CD4-positive, alpha-beta T cell (primary cell): ENCODE results near the gene FBLN5. TPM values are rescaled to one million over a fixed set of nuclear protein-coding genes. Genes with fewer than 3 reads are reported as not detected.

Experiments
- ATAC-seq: fragments of 200-7000 bp; cut with Tn5 transposase; one replicate; pipeline ENCODE4 v1.10.0; 2022; ENCODE audit warnings: mild to moderate bottlenecking; ENCODE audit not compliant: poor library complexity
- CTCF ChIA-PET: fragments of 350-600 bp; sonication (Branson Sonifier 250); formaldehyde crosslinking; loops from one replicate; lab custom pipeline; 2021; ENCODE audit warnings: antibody characterized with exemption, inconsistent platforms; lab: Charles Lee
- POLR2A ChIA-PET: fragments of 350-600 bp; sonication (Branson Sonifier 250); formaldehyde crosslinking; loops from one replicate; lab custom pipeline; 2021; ENCODE audit warnings: antibody characterized with exemption, inconsistent platforms; lab: Charles Lee
- DNase-seq, 14 experiments: peaks; one replicate each; pipeline ENCODE4 v3.0.0-alpha.2; 2013 to 2020; ENCODE audit warnings: mixed read lengths in 2 of 14
- H3K27ac ChIP-seq, 2 donors: one replicate each; pipeline versions ENCODE4 v1.5.1 to v1.7.0; 2013; ENCODE audit warnings: low read length in 2 of 2, low read depth in 1 of 2, mild to moderate bottlenecking in 1 of 2
- H3K27me3 ChIP-seq, 2 experiments: 1 replicate in 1 of 2; 2 replicates in 1 of 2; pipeline versions ENCODE4 v1.6.1 to v1.7.0; 2013; ENCODE audit warnings: low read length in 2 of 2, control low read depth in 1 of 2, mild to moderate bottlenecking in 1 of 2, moderate library complexity in 1 of 2; ENCODE audit not compliant: insufficient read depth in 2 of 2, control insufficient read depth in 1 of 2
- H3K36me3 ChIP-seq: one replicate; pipeline ENCODE4 v1.6.1; 2013; ENCODE audit warnings: low read length, control low read depth; ENCODE audit not compliant: insufficient read depth
- H3K4me1 ChIP-seq: one replicate; pipeline ENCODE4 v1.6.1; 2013; ENCODE audit warnings: low read length, control low read depth; ENCODE audit not compliant: insufficient read depth
- H3K4me3 ChIP-seq: one replicate; pipeline ENCODE4 v1.5.1; 2013; ENCODE audit warnings: mild to moderate bottlenecking, low read length, moderate library complexity
- H3K9me3 ChIP-seq, 2 experiments: 1 replicate in 1 of 2; 2 replicates in 1 of 2; pipeline versions ENCODE4 v1.6.1 to v1.7.0; 2013; ENCODE audit warnings: low read length in 2 of 2, mild to moderate bottlenecking in 2 of 2, control low read depth in 1 of 2, moderate library complexity in 1 of 2; ENCODE audit not compliant: control insufficient read depth in 1 of 2, insufficient read depth in 1 of 2
- H3K27ac Mint-ChIP-seq: one replicate; pipeline ENCODE4 v1.8.0; 2020; ENCODE audit warnings: mixed read lengths
- H3K27me3 Mint-ChIP-seq: one replicate; pipeline ENCODE4 v1.8.0; 2021; ENCODE audit warnings: mixed read lengths
- H3K36me3 Mint-ChIP-seq: one replicate; pipeline ENCODE4 v1.8.0; 2021; ENCODE audit warnings: low read depth, mixed read lengths
- H3K4me1 Mint-ChIP-seq: one replicate; pipeline ENCODE4 v1.8.0; 2021; ENCODE audit warnings: low read depth, mixed read lengths
- H3K4me3 Mint-ChIP-seq: one replicate; pipeline ENCODE4 v1.8.0; 2020; ENCODE audit warnings: mild to moderate bottlenecking, mixed read lengths
- H3K9me3 Mint-ChIP-seq: one replicate; pipeline ENCODE4 v1.8.0; 2020; ENCODE audit warnings: mixed read lengths
- intact Hi-C, 2 experiments: fragments of 100-400 bp; cut with DNase I in 1 of 2; cut with micrococcal nuclease in 1 of 2; formaldehyde crosslinking; loops; one replicate each; pipeline versions ENCODE4 v1.15.1 to v1.9.0; 2023 to 2025; cut with DNase I, micrococcal nuclease
- total RNA-seq, 174 experiments: library from RNA in 2 of 174; stranded (reverse) in 2 of 174; gene quantifications; one replicate each; pipeline ENCODE4 v1.2.3 and lab custom pipeline; 2021 to 2026
- TF ChIP-seq, protein P1 (sequence below): fragments of 200-600 bp; IDR thresholded peaks from one replicate; pipeline ENCODE4 v1.8.0; 2022; ENCODE audit warnings: antibody characterized with exemption, mild to moderate bottlenecking

FBLN5 gene
- total RNA-seq, 2 experiments from 2014 or later: 1.2 to 1.5 TPM

- no peak overlapping the region for H3K27ac Mint-ChIP-seq
- H3K9me3 Mint-ChIP-seq: no peaks in the 10 kb centered on the region
- ATAC-seq: no peak
- Histone ChIP-seq H3K4me1 (peaks cover 23% of the 10 kb centered on the region), H3K9me3 (no peaks in the 10 kb centered on the region), H3K4me3 (no peak overlapping the region), H3K27me3 (no peaks in the 10 kb centered on the region), H3K27ac (no peak overlapping the region), H3K36me3 (no peaks in the 10 kb centered on the region)
- CTCF ChIA-PET: interaction anchor here (1.3 kb wide), 1 partner anchor 18 kb away, joined by 3 read pairs; no protein-coding TSS in a partner anchor
- DNase-seq: no peak
- no peaks in the 10 kb centered on the region for H3K27me3 Mint-ChIP-seq
- POLR2A ChIA-PET: interaction anchor here (1.0 to 2.9 kb wide), 4 partner anchors 14 to 30 kb away, joined by 4 to 13 read pairs (median 4); partner anchors contain the start of gene TC2N
- peaks cover 30% of the 10 kb centered on the region for H3K4me1 Mint-ChIP-seq
- TF ChIP-seq, protein P1, sequence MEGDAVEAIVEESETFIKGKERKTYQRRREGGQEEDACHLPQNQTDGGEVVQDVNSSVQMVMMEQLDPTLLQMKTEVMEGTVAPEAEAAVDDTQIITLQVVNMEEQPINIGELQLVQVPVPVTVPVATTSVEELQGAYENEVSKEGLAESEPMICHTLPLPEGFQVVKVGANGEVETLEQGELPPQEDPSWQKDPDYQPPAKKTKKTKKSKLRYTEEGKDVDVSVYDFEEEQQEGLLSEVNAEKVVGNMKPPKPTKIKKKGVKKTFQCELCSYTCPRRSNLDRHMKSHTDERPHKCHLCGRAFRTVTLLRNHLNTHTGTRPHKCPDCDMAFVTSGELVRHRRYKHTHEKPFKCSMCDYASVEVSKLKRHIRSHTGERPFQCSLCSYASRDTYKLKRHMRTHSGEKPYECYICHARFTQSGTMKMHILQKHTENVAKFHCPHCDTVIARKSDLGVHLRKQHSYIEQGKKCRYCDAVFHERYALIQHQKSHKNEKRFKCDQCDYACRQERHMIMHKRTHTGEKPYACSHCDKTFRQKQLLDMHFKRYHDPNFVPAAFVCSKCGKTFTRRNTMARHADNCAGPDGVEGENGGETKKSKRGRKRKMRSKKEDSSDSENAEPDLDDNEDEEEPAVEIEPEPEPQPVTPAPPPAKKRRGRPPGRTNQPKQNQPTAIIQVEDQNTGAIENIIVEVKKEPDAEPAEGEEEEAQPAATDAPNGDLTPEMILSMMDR: no peak
- H3K4me3 Mint-ChIP-seq: no peak overlapping the region
- H3K36me3 Mint-ChIP-seq: no peaks in the 10 kb centered on the region
- intact Hi-C loops: no loop called here
Observed at GRCh38 chr14:91897106-91897701, 50.3 kb downstream of the FBLN5 start.

DNA sequence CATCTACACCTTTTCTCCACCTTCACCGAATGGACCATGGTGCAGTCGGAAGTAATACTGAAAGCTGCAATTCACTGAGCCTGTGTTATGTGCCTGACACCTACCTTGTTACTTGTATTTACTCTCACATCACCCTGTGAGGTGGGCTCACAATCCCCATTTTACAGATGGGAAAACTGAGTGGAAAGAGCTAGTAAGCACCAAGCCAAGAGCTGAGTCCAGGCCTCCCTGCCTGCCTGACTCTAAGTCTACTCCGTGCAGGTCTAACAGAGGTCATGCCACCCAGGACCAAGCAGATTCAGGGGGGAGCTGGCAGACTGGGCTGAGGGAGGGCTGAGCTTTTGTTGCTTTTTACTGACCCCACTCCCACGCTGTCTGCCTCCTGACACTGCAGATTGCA is 51.1 kb downstream of the FBLN5 start:
- intact Hi-C loops: no loop called here
- POLR2A ChIA-PET: interaction anchor here (1.0 to 2.9 kb wide), 4 partner anchors 15 to 30 kb away, joined by 4 to 13 read pairs (median 4); partner anchors contain the start of gene TC2N
- no peaks in the 10 kb centered on the region for H3K9me3 Mint-ChIP-seq
- H3K4me3 ChIP-seq: no peak overlapping the region
- CTCF ChIA-PET: interaction anchor here (1.3 kb wide), 1 partner anchor 17 kb away, joined by 3 read pairs; no protein-coding TSS in a partner anchor
- H3K27ac ChIP-seq: no peak overlapping the region
- no peak overlapping the region for H3K4me3 Mint-ChIP-seq
- no peaks in the 10 kb centered on the region for H3K36me3 ChIP-seq
- no peaks in the 10 kb centered on the region for H3K27me3 Mint-ChIP-seq
- H3K36me3 Mint-ChIP-seq: no peaks in the 10 kb centered on the region
- H3K9me3 ChIP-seq: no peaks in the 10 kb centered on the region
- no peaks in the 10 kb centered on the region for H3K27me3 ChIP-seq
- DNase-seq: no peak
- no peak overlapping the region for H3K27ac Mint-ChIP-seq
- no peak for ATAC-seq
- TF ChIP-seq, protein P1: no peak
- H3K4me1 ChIP-seq: peaks cover 30% of the 10 kb centered on the region
- peaks cover 38% of the 10 kb centered on the region for H3K4me1 Mint-ChIP-seq

DNA sequence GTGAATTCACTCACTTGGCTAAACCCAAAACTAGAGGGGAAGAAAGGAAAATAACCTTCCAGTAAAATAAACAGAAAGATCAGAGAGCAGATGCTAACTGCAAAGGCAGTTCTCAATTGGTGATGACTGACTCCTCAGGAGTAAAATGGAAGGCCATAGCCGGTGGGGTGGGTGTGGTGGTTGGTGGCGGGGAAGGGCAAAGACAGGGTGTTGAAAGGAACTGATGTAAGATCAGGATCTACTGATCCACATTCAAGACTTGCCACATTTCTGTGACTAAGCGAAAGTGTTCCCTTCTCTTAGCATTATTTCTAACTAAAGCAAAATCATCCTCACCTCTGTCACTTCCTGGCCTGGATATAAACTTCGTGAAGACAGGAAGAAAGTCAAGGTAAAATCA is 53.8 kb downstream of the FBLN5 start:
- Histone ChIP-seq H3K9me3 (no peaks in the 10 kb centered on the region), H3K4me3 (no peak overlapping the region), H3K27ac (no peak overlapping the region), H3K27me3 (no peaks in the 10 kb centered on the region), H3K4me1 (peaks cover 52% of the 10 kb centered on the region), H3K36me3 (no peaks in the 10 kb centered on the region)
- no peaks in the 10 kb centered on the region for H3K9me3 Mint-ChIP-seq
- peak overlapping the region; percentile 48 for H3K27ac Mint-ChIP-seq
- H3K36me3 Mint-ChIP-seq: no peaks in the 10 kb centered on the region
- H3K4me3 Mint-ChIP-seq: no peak overlapping the region
- H3K27me3 Mint-ChIP-seq: no peaks in the 10 kb centered on the region
- ChIA-PET POLR2A (interaction anchor here (1.4 to 5.3 kb wide), 3 partner anchors 21 to 31 kb away, joined by 3 to 45 read pairs (median 28); partner anchors contain the start of gene TC2N), CTCF (interaction anchor here (0.6 to 1.3 kb wide), 3 partner anchors 36 to 98 kb away, joined by 3 to 4 read pairs (median 3); no protein-coding TSS in a partner anchor)
- H3K4me1 Mint-ChIP-seq: peaks cover 62% of the 10 kb centered on the region
- ATAC-seq (peak; percentile 49), DNase-seq (peak in 2 of 14 experiments; percentile 13 to 42)
- TF ChIP-seq, protein P1: no peak
- intact Hi-C loops: no loop called here
